SU-DHL-6 (cell line): ENCODE data around the gene NAPB.

Experiments
- EZH2phosphoT487 ChIP-seq: fragments of 200-600 bp; sonication (generic), shearing (Covaris generic); conservative IDR thresholded peaks from 2 replicates; pipeline ENCODE4 v1.6.1; 2018; ENCODE audit warnings: mild to moderate bottlenecking, antibody characterized with exemption, low read length, moderate library complexity, mixed read lengths
- TF ChIP-seq, protein P1 (sequence below): fragments of 200-600 bp; sonication (generic); IDR thresholded peaks from one replicate; pipeline ENCODE4 v1.5.1; 2017; ENCODE audit warnings: antibody characterized with exemption, mild to moderate bottlenecking, low read length, moderate library complexity; ENCODE audit not compliant: insufficient read depth, poor library complexity, severe bottlenecking

DNA sequence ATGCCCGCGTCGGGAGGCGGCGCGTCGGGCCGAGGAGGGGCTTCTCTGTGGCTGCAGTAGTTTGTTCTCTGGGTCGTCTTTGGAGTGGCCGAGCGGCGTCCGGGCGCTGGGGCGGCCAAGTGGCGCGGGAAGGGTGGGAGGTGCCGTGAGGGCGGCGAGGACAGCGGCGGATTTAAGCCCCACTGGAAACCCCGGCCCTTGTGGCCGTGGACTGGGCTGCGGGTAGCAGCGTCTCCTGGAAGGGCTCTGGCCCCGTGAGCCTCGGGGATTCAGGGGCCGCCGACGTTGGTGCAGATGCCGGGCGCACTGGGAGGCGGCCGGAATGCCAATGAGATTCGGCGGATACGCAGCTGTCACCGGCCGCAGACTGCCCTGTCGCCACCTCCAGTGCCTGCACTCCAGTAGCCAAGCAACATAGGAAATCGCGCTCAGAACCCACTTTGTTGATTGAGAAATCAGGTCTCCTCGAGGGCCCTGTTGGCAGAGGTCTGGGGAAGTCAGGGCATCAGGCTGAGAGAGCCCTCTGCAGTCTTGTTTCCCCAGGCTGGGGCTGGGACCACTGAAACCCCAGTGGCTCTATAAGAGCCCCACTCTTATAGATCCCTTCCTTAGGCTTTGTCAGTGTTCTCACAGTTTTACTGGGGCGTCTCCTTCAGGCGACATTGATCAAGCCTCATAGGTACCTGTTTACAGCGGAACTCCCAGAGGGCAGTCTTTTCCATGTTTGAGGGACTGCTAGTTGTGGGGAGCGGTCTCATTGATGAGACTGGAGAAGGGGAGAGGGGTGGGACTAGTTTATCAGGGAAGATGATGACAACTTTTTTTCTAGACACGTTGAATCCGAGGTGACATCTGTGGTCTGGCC, 58.7 kb downstream of the NAPB start:
- TF ChIP-seq, protein P1, sequence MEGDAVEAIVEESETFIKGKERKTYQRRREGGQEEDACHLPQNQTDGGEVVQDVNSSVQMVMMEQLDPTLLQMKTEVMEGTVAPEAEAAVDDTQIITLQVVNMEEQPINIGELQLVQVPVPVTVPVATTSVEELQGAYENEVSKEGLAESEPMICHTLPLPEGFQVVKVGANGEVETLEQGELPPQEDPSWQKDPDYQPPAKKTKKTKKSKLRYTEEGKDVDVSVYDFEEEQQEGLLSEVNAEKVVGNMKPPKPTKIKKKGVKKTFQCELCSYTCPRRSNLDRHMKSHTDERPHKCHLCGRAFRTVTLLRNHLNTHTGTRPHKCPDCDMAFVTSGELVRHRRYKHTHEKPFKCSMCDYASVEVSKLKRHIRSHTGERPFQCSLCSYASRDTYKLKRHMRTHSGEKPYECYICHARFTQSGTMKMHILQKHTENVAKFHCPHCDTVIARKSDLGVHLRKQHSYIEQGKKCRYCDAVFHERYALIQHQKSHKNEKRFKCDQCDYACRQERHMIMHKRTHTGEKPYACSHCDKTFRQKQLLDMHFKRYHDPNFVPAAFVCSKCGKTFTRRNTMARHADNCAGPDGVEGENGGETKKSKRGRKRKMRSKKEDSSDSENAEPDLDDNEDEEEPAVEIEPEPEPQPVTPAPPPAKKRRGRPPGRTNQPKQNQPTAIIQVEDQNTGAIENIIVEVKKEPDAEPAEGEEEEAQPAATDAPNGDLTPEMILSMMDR, result no peak
- no peak for TF ChIP-seq EZH2phosphoT487
